GM21423 (cell line): ENCODE results near the gene CFAP100.

Source experiments
- ATAC-seq: cut with Tn5 transposase; IDR thresholded peaks from one replicate; pipeline ENCODE4 v1.9.1; 2021; ENCODE audit warnings: mild to moderate bottlenecking, moderate library complexity; ENCODE audit not compliant: unreplicated experiment

The CFAP100 gene

DNA sequence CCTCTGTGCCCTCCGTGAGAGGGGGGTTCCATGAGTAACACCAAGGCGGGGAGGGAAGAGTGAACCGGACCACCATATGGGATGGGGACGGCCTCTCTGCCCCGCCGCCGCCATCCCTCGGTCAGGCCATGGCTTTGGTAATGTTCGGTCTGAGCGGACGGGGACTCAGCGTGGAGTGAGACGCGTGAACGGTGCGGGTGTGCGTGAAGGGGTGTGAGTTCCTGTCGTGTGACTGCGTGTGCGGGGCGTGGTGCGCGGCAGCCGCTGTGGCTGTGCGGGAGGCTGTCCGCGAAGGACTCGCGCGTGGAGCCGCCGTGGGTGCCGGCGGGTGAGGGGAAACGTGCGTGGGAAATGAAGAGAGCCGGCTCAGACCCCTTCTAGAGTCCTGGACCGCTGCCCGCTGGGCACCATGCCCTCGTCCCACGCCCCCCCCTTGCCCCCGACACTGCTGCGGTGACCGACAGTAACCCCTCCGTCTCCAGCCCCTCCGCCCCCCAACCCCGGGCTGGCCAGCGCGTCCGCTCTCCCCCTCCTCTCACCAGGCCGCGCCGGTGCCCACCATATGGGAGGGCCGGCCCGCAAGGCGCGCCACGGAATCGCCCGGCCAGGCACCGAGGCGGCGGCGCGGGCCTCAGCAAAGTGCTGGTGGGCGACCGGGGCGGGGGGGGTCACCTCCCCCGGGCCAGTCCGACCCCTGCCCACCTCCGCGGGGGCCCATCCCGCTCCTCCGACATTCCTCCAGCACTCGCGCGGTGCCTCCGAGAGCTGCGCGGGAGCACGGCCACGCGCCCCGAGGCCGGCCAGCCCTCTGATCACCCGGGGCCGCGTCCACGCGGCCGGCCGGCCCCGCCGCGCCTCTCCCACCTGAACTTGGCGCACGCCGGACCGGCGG, 38.1 kb upstream of the CFAP100 start:
- ATAC-seq: no peak

DNA sequence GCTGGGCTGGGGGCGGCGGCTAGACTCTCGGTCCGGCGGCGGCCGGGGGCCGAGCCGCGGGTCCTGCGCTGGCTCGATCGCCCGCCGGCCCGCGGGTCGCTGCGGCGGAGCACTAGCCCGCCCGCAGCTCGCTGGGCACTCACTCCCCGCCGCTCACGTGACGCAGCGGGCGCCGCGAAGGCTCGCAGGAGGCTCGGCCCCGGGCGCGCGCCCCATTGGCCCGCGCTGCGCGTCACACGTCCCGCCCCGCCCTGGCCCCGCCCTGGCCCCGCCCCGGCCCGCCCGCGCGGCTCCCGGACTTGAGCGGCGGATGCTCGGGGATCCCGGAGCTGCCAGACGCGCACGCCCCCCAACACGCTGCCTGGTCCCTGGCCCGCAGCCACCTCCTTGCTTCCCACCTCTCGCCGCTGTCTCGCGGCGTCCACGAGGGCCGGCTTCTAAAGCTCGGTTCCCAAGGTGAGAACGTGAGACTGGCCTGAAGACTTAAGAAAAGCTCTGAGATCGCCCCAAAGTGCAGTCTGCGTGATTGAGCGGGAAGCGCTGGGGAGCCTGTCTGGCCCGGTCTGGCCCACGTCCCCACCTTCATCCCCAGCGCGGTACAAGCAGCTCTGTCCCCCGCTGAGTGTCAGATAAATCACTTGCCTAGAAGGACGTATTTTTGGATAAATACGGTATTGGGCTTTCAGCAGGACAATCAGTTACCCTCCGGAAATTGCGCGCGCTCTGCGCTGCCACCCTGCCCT, 37.2 kb upstream of the CFAP100 start, which contains the start of gene KLF15:
Gene KLF15, minus strand, starts transcription at position 114 of the 743 bp plus-strand sequence. CDS start 4,486 bp downstream, outside the sequence.
- ATAC-seq: peak; percentile 89

DNA sequence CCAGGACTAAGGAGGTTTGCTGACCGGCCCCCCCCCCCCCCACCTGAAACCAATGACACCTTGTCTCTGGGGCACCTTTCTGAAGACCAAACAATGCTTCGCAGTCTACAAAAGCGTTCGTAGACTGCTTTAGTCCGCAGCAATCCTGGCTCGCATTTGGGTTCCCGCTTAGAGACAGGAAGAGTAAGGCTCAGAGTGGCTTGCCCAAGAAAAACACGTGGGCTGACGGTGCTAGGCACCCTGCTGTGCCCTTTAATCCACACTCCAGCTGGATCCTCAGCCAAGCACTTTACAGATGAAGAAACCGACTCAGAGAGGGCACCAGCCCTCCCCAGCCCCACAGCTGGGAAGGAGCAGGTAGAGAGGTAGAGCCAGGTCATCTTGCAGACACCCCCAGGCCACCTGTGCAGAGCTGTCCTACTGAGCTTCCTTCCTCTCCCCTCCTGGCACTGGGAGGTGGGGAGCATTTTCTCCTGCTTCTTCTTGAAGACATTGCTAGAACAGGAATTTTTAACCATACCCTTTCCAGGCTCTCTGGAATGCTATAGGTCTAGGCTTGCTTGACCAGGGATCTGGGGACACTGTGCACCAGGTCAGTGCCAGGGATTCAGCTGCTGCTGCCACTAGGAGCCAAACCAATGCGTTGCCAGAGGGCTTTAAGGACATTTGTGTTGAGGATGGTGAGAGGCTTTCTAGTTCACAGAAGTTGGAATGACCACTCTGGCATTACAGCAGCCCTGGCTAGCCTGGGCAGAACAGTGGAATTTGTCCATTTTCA, 36.5 kb upstream of the CFAP100 start:
- ATAC-seq: no peak

GRCh38 chr3:126358816-126359181, 35.9 kb upstream of the CFAP100 start:
- no peak for ATAC-seq

DNA sequence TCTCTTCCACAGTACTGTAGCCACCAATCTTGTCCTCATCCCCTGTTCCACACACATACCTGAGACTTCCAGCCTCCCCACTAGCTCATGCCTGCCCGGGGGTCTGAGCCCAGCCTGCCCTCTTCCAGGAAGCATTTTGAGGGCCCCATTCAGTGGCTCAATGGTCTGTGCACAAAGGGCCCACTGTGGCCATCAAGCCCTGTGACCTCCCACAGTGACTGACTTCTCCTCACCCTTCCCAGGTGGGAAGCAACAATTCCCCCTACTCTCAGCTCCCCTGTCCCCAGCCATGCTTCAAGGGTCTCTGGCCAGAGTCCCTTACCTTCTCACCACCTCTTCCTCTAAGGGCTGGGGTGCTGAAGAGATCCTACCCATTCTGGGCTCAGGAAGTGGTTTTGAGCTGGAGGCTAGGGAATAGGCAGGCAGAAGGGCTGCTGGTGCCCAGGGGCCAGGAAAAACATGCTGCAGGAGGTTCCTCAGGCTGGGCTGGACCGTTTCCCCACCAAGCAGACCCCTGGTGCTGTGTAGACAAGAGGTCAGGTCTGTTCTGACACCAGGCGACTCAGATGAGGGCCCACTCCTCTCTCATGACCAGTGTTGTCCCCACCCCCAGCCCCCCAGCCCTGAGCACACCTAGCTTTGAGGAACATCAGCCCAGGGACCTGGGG, 34.5 kb upstream of the CFAP100 start:
- no peak for ATAC-seq

GRCh38 chr3:126360714-126361060, 34.0 kb upstream of the CFAP100 start:
- ATAC-seq: no peak

DNA sequence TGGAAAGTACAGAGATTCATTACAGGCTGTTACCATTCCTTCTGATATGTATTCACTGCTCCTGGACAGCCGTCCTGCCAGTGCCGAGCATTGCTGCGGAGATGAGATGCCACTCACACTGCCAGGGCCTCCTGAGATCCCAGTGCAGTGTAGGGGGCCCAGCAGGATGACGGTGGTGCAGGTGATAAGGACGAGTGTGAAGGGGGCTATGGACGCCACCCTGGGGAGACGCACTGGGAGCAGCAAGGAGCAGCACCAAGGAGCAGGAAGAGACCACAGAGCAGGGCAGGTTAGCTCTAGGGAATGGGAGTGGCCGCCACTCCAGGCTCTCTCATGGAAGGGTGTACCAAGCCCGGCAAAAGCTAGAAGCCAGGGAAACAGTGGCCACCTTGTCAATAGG, 33.5 kb upstream of the CFAP100 start:
- no peak for ATAC-seq

DNA sequence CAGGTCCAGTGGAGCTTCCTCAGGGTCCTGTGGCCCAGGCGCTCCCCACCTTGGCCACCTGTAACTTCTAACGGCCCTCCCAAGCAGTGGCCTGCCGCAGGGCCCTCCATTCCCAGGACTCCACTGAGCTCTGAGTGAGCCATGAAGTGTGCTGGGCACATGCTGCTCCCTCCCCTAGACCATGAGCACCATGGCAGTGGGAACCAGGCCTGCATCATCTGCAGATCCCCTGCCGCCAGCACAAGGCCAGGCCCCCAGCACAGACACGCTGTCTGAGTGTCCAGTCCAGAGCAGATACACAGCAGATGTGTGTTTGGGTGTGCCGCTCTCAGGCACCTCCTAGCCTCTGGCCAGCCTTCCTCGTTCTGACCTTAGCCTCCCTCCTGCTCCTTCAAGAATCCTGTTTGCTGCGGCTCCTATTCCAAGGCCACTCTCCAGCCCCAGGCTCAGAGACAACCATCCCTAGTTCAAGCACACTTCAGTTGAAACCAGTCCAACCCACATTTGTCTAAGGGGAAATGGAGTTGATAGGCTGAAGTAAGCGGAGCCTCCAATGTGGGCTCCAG, 30.5 kb upstream of the CFAP100 start:
- ATAC-seq: no peak

DNA sequence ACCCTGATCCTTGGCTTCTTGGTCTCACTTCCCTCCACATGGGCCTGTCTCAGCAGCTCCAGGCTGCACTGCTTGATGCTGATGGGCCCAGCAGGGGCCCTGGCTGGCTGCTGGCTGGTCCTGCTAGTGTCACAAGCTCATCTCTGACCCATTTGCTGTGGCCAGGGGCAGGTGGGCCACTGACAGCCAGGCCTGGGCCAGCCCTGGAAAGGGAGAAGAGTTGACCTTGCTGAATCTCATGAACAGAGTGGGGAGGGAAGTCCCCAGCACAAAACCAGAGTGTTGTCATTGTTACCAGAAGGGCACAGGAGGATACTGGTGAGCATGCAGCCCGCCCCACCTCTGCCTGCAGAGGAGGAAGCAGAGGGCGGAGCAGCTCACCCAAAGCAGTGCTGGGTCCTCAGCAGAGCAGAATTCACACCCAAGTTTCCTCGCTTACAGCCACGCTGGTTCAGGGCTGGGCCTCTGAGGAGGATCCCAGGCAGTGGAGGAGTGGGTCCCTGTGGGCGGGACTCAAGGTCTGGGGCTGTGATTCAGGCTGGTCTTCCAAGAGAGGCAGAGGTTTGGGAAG, 29.9 kb upstream of the CFAP100 start:
- no peak for ATAC-seq

DNA sequence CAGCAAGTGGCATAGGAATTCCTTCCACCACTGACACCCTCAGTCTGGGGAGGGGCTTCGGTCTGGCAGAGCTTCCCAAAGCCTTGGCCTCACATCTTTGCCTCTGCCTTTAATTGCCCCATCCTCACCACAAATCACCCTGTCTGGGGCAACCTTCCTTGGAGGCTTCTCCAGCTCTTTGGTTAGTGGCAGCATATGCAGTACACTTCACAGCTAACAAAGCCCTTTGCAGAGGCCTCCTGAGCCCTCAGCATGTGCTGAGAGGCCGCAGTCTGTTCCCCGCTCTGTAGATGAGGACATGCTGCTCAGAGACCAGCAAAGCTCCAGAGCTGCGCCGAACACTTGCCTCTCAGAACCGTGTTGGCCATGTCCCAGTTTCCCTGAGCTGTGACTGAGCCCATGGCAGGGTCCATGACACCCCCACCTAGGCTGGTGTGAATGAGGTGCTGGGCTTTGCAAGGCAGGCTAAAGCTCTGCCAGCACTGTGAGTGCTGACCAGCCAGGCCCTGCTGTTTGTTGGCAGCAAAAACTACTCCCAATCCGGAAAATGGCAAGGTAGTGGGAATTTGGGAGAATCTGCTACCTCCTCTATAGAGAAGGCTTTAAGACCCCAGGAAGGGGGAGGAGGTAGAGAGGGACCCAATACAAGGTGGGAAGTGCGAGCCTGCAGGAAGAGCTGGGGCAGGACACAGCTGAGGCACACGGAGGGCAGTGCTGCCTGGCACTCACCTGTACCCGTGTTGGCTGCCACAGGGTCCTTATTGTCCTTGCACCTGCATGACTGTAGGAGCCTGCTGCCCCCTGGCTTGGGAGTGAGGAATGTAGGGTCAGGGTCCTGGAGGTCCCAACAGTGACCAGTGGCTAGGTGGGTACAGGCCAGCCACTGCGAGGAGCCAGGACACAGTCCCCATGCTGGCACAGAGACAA, 29.1 kb upstream of the CFAP100 start:
- ATAC-seq: no peak

DNA sequence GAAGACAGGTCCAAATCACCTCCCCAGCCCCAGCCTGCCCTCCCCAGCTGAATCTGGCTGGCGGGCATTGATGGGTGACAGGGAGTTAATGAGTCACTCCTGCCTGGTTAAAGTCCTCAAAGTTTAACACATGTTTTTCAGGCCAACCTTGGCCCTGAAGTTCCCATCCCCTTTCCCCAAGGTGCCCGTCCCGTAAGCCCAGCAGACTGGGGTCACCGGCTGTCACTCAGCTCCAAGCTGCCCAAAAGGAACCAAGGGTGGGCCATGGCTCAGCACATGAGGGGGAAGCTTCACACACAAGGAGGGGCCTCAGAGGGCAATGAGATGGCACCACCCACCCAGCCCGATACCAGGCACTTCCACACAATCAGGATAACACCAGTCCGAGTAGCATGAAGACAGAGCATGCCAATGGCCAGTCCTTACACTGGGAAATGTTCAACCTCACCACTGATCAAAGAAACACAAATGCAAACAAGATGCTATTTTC, 27.3 kb upstream of the CFAP100 start:
- no peak for ATAC-seq

DNA sequence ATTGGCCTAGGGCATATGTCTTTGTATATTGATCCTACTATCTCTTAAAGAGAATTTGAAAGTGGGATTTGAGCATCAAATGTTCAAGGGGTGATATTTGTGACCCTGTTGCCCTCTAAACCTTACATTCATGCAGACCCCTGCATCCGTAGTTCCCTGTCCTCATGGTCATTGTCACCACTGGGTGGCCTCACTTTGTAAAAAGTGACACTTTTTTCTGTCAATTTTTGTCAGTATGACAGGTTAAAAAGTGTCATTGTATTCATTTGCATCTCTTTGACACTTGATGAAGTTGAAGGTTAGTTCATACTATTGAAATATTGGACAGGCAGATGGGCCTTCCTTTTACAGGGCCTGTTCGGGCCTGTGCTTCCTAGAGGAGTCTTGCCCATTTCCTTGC, 25.2 kb upstream of the CFAP100 start:
- no peak for ATAC-seq

GRCh38 chr3:126370055-126370454, 24.7 kb upstream of the CFAP100 start:
- no peak for ATAC-seq

DNA sequence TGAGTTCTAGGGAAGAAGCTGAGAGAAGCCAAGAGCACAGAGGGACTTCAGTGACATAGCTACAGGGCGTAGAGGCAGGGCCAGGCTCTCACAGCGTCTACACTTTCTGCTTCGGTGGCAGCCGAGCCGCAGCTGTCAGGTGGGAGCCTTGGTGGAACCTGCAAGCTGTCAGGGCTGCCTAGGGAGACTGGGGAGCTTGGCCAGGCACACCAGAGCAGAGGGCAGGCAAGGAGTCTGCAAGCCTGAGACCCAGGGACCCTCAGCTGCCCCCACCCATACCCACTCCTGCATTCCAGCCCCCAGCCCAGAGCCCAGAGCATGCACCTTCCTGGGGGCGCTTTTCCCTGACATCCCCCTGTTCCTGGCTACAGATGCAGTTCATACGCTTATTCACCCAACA, 24.1 kb upstream of the CFAP100 start:
- ATAC-seq: no peak

GRCh38 chr3:126371096-126371705, 23.5 kb upstream of the CFAP100 start:
- no peak for ATAC-seq

DNA sequence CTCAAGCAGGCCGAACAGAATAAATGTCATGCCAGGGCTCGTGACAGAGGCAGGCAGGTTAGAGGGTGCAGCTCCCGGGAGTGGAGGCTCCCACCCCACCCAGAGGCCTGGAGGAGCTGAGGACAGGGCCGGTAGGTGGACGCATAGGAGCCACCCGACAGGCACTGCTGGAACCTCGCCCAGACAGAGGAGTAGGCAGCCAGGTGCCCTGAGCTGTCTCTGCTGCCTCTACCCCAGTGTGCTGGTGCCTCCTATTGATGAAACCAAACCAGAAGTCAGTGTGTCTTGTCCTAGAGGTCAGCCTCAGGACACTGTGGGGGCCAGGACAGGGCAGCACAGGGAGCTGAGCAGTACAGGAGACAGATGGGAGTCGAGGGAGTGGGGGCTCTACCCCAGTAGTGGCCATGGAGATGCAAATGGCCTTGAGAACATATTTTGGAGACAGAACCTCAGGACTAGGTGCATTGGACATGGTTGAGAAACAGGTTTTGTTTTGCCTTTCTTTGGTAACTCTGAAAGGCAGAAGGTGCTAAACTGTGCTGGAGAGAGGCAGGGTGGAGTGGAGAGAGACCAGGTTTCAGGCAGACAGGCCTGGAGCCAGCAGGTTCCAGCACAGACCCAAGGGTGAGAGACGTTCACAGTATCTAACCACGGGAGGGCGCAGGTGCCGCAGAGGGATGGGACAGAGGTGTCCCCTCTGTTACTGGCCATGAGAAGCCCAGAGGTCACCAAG, 22.1 kb upstream of the CFAP100 start:
- no peak for ATAC-seq

- ATAC-seq: no peak
These were observed 21.5 kb upstream of the CFAP100 start for GRCh38 chr3:126373146-126373613.
